GM12878 (cell line): Measurements from ENCODE around the gene CRB2. TPM values are rescaled to one million over a fixed set of nuclear protein-coding genes. Genes with fewer than 3 reads are reported as not detected.

ENCODE experiments used
- ATAC-seq: fragments of 200-7000 bp; cut with Tn5 transposase; 3 replicates; pipeline ENCODE4 v1.9.1; 2020; ENCODE audit warnings: mild to moderate bottlenecking, moderate library complexity
- BruUV-seq: library from RNA; stranded (reverse); fragments of 400-500 nt; replicated peaks from 2 replicates; lab custom pipeline; 2021; lab: Mats Ljungman, UMichigan
- CTCF ChIA-PET: fragments of 300-600 bp; sonication (Branson Sonifier 250); formaldehyde crosslinking; extraction: SDS; loops from one replicate; lab custom pipeline; 2021; ENCODE audit warnings: inconsistent platforms; lab: Yijun Ruan, JAX
- POLR2A ChIA-PET: fragments of 350-600 bp; formaldehyde crosslinking; extraction: SDS; loops from one replicate; lab custom pipeline; 2021; ENCODE audit warnings: inconsistent platforms; lab: Charles Lee
- RAD21 ChIA-PET: fragments of 300-600 bp; sonication (Branson Sonifier 250); formaldehyde crosslinking; loops from one replicate; lab custom pipeline; 2023; ENCODE audit warnings: antibody characterized with exemption; ENCODE audit not compliant: unreplicated experiment; lab: Charles Lee
- SMC1A ChIA-PET: fragments of 300-600 bp; sonication (Branson Sonifier 250); formaldehyde crosslinking; loops from one replicate; lab custom pipeline; 2023; ENCODE audit not compliant: unreplicated experiment, uncharacterized antibody; lab: Charles Lee
- DNase-seq: peaks from one replicate; pipeline ENCODE4 v3.0.0-alpha.2; 2011; ENCODE audit warnings: low read depth, low spot score
- FAIRE-seq: peaks from 3 replicates; lab custom pipeline; 2011; peaks lifted over from hg19 to GRCh38; lab: Jason Lieb, UNC
- H2AFZ ChIP-seq: 2 replicates; pipeline ENCODE4 v1.6.0; 2011; ENCODE audit warnings: low read depth, low read length, control low read depth; ENCODE audit not compliant: control insufficient read depth
- H3K27ac ChIP-seq: 2 replicates; pipeline ENCODE4 v1.5.1; 2011; ENCODE audit warnings: control low read depth; ENCODE audit not compliant: control insufficient read depth, insufficient read depth
- H3K27me3 ChIP-seq, 2 experiments: replicated peaks in 1 of 2; 2 replicates each; pipeline versions ENCODE4 v1.6.0 to v1.6.1; 2011; ENCODE audit warnings: low read length in 1 of 2; ENCODE audit not compliant: control insufficient read depth in 2 of 2, insufficient read depth in 2 of 2
- H3K36me3 ChIP-seq, 2 experiments: 2 replicates each; pipeline ENCODE4 v1.5.1; 2011; ENCODE audit warnings: low read length in 1 of 2; ENCODE audit not compliant: control insufficient read depth in 2 of 2, insufficient read depth in 2 of 2
- H3K4me1 ChIP-seq: 2 replicates; pipeline ENCODE4 v1.6.1; 2011; ENCODE audit warnings: mild to moderate bottlenecking, low read length, moderate library complexity, mixed read lengths; ENCODE audit not compliant: control insufficient read depth, insufficient read depth
- H3K4me2 ChIP-seq: 2 replicates; pipeline ENCODE4 v1.6.0; 2011; ENCODE audit warnings: control low read depth; ENCODE audit not compliant: control insufficient read depth, insufficient read depth
- H3K4me3 ChIP-seq: fragments of 200-600 bp; sonication (generic); 2 replicates; pipeline ENCODE4 v1.5.1; 2016
- H3K79me2 ChIP-seq: 2 replicates; pipeline ENCODE4 v1.6.0; 2011; ENCODE audit warnings: low read length; ENCODE audit not compliant: control insufficient read depth, insufficient read depth
- H3K9ac ChIP-seq: 2 replicates; pipeline ENCODE4 v1.8.0; 2011; ENCODE audit warnings: low read length, control low read depth, mixed read lengths; ENCODE audit not compliant: control insufficient read depth, insufficient read depth
- H3K9me3 ChIP-seq: replicated peaks from 3 replicates; pipeline ENCODE4 v1.5.1; 2011; ENCODE audit warnings: mild to moderate bottlenecking, low read length; ENCODE audit not compliant: control insufficient read depth, insufficient read depth
- H4K20me1 ChIP-seq: 2 replicates; pipeline ENCODE4 v1.6.0; 2011; ENCODE audit not compliant: control insufficient read depth, insufficient read depth
- CBX3 ChIP-seq: fragments of 200-600 bp; sonication (generic); IDR thresholded peaks from 2 replicates; pipeline ENCODE4 v1.6.1; 2016; ENCODE audit warnings: low read depth, borderline replicate concordance
- HCFC1 ChIP-seq: fragments of 150-350 bp; IDR thresholded peaks from 2 replicates; pipeline ENCODE4 v1.6.1; 2014; ENCODE audit warnings: low read length
- HDGF ChIP-seq: fragments of 450-650 bp; IDR thresholded peaks from 2 replicates; pipeline ENCODE4 v1.6.1; 2016; ENCODE audit warnings: antibody characterized with exemption
- IKZF1 ChIP-seq: fragments of 450-650 bp; conservative IDR thresholded peaks from 2 replicates; pipeline ENCODE4 v1.6.1; 2017; ENCODE audit warnings: antibody characterized with exemption, mild to moderate bottlenecking
- JUNB ChIP-seq: IDR thresholded peaks from 2 replicates; pipeline ENCODE4 v1.6.1; 2016; ENCODE audit warnings: antibody characterized with exemption, mild to moderate bottlenecking
- KDM1A ChIP-seq: fragments of 200-600 bp; sonication (generic); IDR thresholded peaks from 2 replicates; pipeline ENCODE4 v1.6.1; 2016; ENCODE audit warnings: borderline replicate concordance
- POLR2AphosphoS5 ChIP-seq: IDR thresholded peaks from 2 replicates; pipeline ENCODE4 v1.6.1; 2011; ENCODE audit warnings: mild to moderate bottlenecking, low read length, inconsistent platforms
- SMC3 ChIP-seq: IDR thresholded peaks from 2 replicates; pipeline ENCODE4 v1.6.1; 2011; ENCODE audit warnings: low read length, improper control_type of control experiment, borderline replicate concordance
- TCF3 ChIP-seq: IDR thresholded peaks from 2 replicates; pipeline ENCODE4 v1.6.1; 2012; ENCODE audit warnings: low read depth, mild to moderate bottlenecking, low read length, borderline replicate concordance; ENCODE audit not compliant: insufficient read depth
- WGBS: methylation state at CpG from one replicate; pipeline ENCODE4 v1.1.6; 2016; ENCODE audit warnings: low lambda C conversion rate; ENCODE audit not compliant: insufficient replicate concordance, insufficient coverage; ENCODE audit errors: missing lambda C conversion rate; 5-methylcytosine and 5-hydroxymethylcytosine counted together
- in situ Hi-C: fragments of 300-500 bp; cut with MboI; formaldehyde crosslinking; loops from 9 replicates; pipeline ENCODE4 v1.14.3; 2018; ENCODE audit warnings: mixed read lengths
- intact Hi-C: fragments of 100-400 bp; cut with micrococcal nuclease; formaldehyde crosslinking; loops from one replicate; pipeline ENCODE4 v1.14.2; 2022; ENCODE audit not compliant: unreplicated experiment
- polyA plus RNA-seq, 11 experiments: library from polyadenylated mRNA; depleted of rRNA in 4 of 11; unstranded in 6 of 11; stranded (reverse) in 5 of 11; fragments of >200 nt; fragmentation: Nextera tagmentation in 4 of 11; fragmentation: Illumina TruSeq in 1 of 11; extraction: Ambion mirVana in 4 of 11; extraction: Trizol in 1 of 11; gene quantifications; 1 replicate in 1 of 11; 2 replicates in 10 of 11; pipeline versions ENCODE4 v1.2.1 to v1.2.3, GENCODE V29; 2011 to 2016; ENCODE audit warnings: inconsistent platforms in 2 of 11, missing spikeins in 2 of 11, low read depth in 1 of 11
- total RNA-seq, 4 experiments: library from RNA; depleted of rRNA in 3 of 4; stranded (reverse); fragments of >200 nt in 3 of 4; fragmentation: Illumina TruSeq in 1 of 4; extraction: Trizol in 1 of 4; gene quantifications; 2 replicates each; pipeline versions ENCODE4 v1.2.1 to v1.2.3, GENCODE V29; 2013 to 2021
- TF ChIP-seq, protein P1 (sequence below): IDR thresholded peaks from 2 replicates; pipeline ENCODE4 v1.6.1; 2011; ENCODE audit warnings: borderline replicate concordance, low read depth, mild to moderate bottlenecking, moderate library complexity, mixed read lengths, low read length; ENCODE audit not compliant: insufficient read depth; ENCODE audit errors: extremely low read length
- TF ChIP-seq, protein P2 (sequence below): fragments of 450-650 bp; IDR thresholded peaks from 2 replicates; pipeline ENCODE4 v1.6.1; 2017; ENCODE audit warnings: mild to moderate bottlenecking, moderate library complexity
- TF ChIP-seq, protein P3 (sequence below): fragments of 450-650 bp; formaldehyde crosslinking; IDR thresholded peaks from 2 replicates; pipeline ENCODE4 v1.4.0; 2022; ENCODE audit warnings: mild to moderate bottlenecking, moderate library complexity
- TF ChIP-seq, protein P4 (sequence below): fragments of 450-650 bp; IDR thresholded peaks from 2 replicates; pipeline ENCODE4 v1.6.1; 2014; ENCODE audit warnings: mild to moderate bottlenecking

The CRB2 gene
- total and polyA plus RNA-seq, 10 of the 15 experiments (the other 5 are each of a cell fraction or from before 2014, with no cell fraction given): 0.01 to 0.80 (median 0.23) TPM; not detected in 3

DNA sequence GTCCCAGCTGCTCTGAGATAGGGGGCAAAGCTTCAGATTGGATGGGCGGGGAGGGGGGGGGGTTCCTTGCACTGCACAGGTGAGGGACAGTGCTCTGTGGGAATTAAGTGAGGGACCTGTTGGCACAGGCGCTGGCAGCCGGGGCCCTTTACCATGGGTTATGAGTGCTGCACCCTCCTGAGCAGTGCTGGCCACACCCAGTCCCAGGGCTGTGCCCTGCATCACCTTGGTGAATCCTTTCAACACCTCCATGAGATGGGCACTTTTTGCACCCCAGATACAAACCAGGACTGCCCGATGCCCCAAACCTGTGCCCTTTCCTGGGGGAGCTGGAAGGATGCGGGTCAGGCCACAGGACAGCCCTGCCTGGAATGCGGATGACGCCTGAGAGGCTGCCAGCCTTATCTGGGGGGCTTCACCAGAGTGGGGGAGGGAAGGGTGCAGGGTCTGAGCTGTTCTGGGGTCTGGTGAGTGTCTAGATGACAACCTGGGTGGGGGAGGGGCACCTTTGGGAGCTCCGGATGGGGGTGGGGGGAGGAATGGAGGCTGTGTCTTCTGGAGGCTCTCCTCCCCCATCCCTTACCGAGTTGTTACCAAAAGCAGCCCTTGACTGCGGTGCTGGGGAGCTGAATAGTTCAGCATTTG, 5.2 kb downstream of the CRB2 start:
- Histone ChIP-seq H3K9ac (no peak overlapping the region), H3K36me3 (no peaks in the 10 kb centered on the region), H3K27ac (no peak overlapping the region), H3K4me2 (no peak overlapping the region), H3K27me3 (no peaks in the 10 kb centered on the region; a peak in 1 of 4 replicates), H3K9me3 (no peaks in the 10 kb centered on the region), H3K4me1 (peaks cover 17% of the 10 kb centered on the region), H2AFZ (no peak overlapping the region), H3K79me2 (no peaks in the 10 kb centered on the region), H4K20me1 (no peaks in the 10 kb centered on the region), H3K4me3 (no peak overlapping the region)
- DNase-seq (no peak), ATAC-seq (no peak), FAIRE-seq (no peak)
- CTCF ChIA-PET: interaction anchor here (2.3 kb wide), 1 partner anchor 24 kb away, joined by 8 read pairs; no protein-coding TSS in a partner anchor
- SMC1A ChIA-PET: no interaction called here
- intact Hi-C loops (no loop called here), in situ Hi-C loops (no loop called here)
- BruUV-seq: no TSS peak
- WGBS: 67% methylated on average over 10 of the region's 10 CpGs
- RAD21 ChIA-PET: no interaction called here
- POLR2A ChIA-PET: no interaction called here
- TF ChIP-seq IKZF1 (no peak), JUNB (no peak), KDM1A (no peak), POLR2AphosphoS5 (no peak), SMC3 (no peak), HDGF (no peak), TCF3 (no peak), CBX3 (no peak), HCFC1 (no peak)
- TF ChIP-seq, protein P1, sequence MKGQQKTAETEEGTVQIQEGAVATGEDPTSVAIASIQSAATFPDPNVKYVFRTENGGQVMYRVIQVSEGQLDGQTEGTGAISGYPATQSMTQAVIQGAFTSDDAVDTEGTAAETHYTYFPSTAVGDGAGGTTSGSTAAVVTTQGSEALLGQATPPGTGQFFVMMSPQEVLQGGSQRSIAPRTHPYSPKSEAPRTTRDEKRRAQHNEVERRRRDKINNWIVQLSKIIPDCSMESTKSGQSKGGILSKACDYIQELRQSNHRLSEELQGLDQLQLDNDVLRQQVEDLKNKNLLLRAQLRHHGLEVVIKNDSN: no peak
- TF ChIP-seq, protein P2, sequence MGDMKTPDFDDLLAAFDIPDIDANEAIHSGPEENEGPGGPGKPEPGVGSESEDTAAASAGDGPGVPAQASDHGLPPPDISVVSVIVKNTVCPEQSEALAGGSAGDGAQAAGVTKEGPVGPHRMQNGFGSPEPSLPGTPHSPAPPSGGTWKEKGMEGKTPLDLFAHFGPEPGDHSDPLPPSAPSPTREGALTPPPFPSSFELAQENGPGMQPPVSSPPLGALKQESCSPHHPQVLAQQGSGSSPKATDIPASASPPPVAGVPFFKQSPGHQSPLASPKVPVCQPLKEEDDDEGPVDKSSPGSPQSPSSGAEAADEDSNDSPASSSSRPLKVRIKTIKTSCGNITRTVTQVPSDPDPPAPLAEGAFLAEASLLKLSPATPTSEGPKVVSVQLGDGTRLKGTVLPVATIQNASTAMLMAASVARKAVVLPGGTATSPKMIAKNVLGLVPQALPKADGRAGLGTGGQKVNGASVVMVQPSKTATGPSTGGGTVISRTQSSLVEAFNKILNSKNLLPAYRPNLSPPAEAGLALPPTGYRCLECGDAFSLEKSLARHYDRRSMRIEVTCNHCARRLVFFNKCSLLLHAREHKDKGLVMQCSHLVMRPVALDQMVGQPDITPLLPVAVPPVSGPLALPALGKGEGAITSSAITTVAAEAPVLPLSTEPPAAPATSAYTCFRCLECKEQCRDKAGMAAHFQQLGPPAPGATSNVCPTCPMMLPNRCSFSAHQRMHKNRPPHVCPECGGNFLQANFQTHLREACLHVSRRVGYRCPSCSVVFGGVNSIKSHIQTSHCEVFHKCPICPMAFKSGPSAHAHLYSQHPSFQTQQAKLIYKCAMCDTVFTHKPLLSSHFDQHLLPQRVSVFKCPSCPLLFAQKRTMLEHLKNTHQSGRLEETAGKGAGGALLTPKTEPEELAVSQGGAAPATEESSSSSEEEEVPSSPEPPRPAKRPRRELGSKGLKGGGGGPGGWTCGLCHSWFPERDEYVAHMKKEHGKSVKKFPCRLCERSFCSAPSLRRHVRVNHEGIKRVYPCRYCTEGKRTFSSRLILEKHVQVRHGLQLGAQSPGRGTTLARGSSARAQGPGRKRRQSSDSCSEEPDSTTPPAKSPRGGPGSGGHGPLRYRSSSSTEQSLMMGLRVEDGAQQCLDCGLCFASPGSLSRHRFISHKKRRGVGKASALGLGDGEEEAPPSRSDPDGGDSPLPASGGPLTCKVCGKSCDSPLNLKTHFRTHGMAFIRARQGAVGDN: no peak
- TF ChIP-seq, protein P3, sequence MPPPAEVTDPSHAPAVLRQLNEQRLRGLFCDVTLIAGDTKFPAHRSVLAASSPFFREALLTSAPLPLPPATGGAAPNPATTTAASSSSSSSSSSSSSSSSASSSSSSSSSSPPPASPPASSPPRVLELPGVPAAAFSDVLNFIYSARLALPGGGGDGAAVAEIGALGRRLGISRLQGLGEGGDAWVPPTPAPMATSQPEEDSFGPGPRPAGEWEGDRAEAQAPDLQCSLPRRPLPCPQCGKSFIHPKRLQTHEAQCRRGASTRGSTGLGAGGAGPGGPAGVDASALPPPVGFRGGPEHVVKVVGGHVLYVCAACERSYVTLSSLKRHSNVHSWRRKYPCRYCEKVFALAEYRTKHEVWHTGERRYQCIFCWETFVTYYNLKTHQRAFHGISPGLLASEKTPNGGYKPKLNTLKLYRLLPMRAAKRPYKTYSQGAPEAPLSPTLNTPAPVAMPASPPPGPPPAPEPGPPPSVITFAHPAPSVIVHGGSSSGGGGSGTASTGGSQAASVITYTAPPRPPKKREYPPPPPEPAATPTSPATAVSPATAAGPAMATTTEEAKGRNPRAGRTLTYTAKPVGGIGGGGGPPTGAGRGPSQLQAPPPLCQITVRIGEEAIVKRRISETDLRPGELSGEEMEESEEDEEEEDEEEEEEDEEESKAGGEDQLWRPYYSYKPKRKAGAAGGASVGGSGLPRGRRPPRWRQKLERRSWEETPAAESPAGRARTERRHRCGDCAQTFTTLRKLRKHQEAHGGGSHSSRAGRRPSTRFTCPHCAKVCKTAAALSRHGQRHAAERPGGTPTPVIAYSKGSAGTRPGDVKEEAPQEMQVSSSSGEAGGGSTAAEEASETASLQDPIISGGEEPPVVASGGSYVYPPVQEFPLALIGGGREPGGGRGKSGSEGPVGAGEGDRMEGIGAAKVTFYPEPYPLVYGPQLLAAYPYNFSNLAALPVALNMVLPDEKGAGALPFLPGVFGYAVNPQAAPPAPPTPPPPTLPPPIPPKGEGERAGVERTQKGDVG (CRISPR knock-in tag): no peak
- TF ChIP-seq, protein P4, sequence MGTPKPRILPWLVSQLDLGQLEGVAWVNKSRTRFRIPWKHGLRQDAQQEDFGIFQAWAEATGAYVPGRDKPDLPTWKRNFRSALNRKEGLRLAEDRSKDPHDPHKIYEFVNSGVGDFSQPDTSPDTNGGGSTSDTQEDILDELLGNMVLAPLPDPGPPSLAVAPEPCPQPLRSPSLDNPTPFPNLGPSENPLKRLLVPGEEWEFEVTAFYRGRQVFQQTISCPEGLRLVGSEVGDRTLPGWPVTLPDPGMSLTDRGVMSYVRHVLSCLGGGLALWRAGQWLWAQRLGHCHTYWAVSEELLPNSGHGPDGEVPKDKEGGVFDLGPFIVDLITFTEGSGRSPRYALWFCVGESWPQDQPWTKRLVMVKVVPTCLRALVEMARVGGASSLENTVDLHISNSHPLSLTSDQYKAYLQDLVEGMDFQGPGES: no peak
